ENCODE measurements around the gene EIF4EBP2. TPM values are rescaled to one million over a fixed set of nuclear protein-coding genes. Genes with fewer than 3 reads are reported as not detected.

EIF4EBP2 gene
- total RNA-seq, 1 experiment from 2014 or later, result 91.9 TPM

- Histone ChIP-seq H3K9me3 (ENCODE audit: low read depth, low read length, poor library complexity, severe bottlenecking) (no peaks in the 10 kb centered on the region), H3K27ac (ENCODE audit: low read depth, low read length, poor library complexity, severe bottlenecking) (no peak overlapping the region), H3K4me1 (ENCODE audit: insufficient read depth, low read length, poor library complexity, severe bottlenecking) (no peaks in the 10 kb centered on the region), H3K36me3 (ENCODE audit: insufficient read depth, low read length, poor library complexity, severe bottlenecking) (peaks cover 12% of the 10 kb centered on the region), H3K4me3 (ENCODE audit: low read depth, low read length, poor library complexity, severe bottlenecking) (no peak overlapping the region), H3K27me3 (replicated peaks; ENCODE audit: insufficient read depth, low read depth, low read length, poor library complexity) (no peaks in the 10 kb centered on the region)
- no peak for DNase-seq (ENCODE audit: low spot score)
- ChIA-PET POLR2A (ENCODE audit: low non-redundant PET) (no interaction called here), CTCF (no interaction called here)
- intact Hi-C loops (cut with micrococcal nuclease; ENCODE audit: unreplicated experiment), result loop anchor here (10.0 kb wide), 1 partner anchor 437 kb away; no protein-coding TSS in a partner anchor
- no peak for TF ChIP-seq EZH2 (IDR thresholded peaks at IDR 0.05; ENCODE audit: borderline replicate concordance, low read depth, low read length, poor library complexity, severe bottlenecking)
- TF ChIP-seq CTCF (conservative IDR thresholded peaks at IDR 0.05; ENCODE audit: low read depth, low read length), result no peak
- no TSS peak for BruUV-seq (replicated peaks)
These were observed 32.1 kb upstream of the EIF4EBP2 start for GRCh38 chr10:70371846-70372245.

GRCh38 chr10:70374775-70375614 lies 28.9 kb upstream of the EIF4EBP2 start:
- DNase-seq (ENCODE audit: low spot score), result no peak
- BruUV-seq (replicated peaks), result no TSS peak
- no peak overlapping the region for H3K4me3 ChIP-seq (ENCODE audit: low read depth, low read length, poor library complexity, severe bottlenecking)

More at GRCh38 chr10:70374775-70375614, 28.9 kb upstream of the EIF4EBP2 start:
- ChIA-PET POLR2A (ENCODE audit: low non-redundant PET) (interaction anchor here (0.6 kb wide), 1 partner anchor 45 kb away, joined by 12 read pairs; no protein-coding TSS in a partner anchor), CTCF (no interaction called here)
- H3K9me3 ChIP-seq (ENCODE audit: low read depth, low read length, poor library complexity, severe bottlenecking), result no peaks in the 10 kb centered on the region
- H3K27me3 ChIP-seq (replicated peaks; ENCODE audit: insufficient read depth, low read depth, low read length, poor library complexity), result no peaks in the 10 kb centered on the region
- TF ChIP-seq EZH2 (IDR thresholded peaks at IDR 0.05; ENCODE audit: borderline replicate concordance, low read depth, low read length, poor library complexity, severe bottlenecking), result no peak
- no peak for TF ChIP-seq CTCF (conservative IDR thresholded peaks at IDR 0.05; ENCODE audit: low read depth, low read length)
- peaks cover 12% of the 10 kb centered on the region for H3K36me3 ChIP-seq (ENCODE audit: insufficient read depth, low read length, poor library complexity, severe bottlenecking)
- no peak overlapping the region for H3K27ac ChIP-seq (ENCODE audit: low read depth, low read length, poor library complexity, severe bottlenecking)
- intact Hi-C loops (cut with micrococcal nuclease; ENCODE audit: unreplicated experiment), result loop anchor here (10.0 kb wide), 1 partner anchor 440 kb away; no protein-coding TSS in a partner anchor
- peaks cover 13% of the 10 kb centered on the region for H3K4me1 ChIP-seq (ENCODE audit: insufficient read depth, low read length, poor library complexity, severe bottlenecking)

Data from A673 (cell line).